Neural cell (in vitro differentiated cells): ENCODE results near the gene ASTN1. TPM values are rescaled to one million over a fixed set of nuclear protein-coding genes. Genes with fewer than 3 reads are reported as not detected.

Experiments used
- H2AFZ ChIP-seq: fragments of 200-600, 300-800 bp; sonication (generic), shearing (Covaris generic); 2 replicates; pipeline ENCODE4 v1.6.0; 2014; ENCODE audit warnings: low read depth, mild to moderate bottlenecking, antibody characterized with exemption, low read length, moderate library complexity
- H3F3A ChIP-seq: fragments of 200-600 bp; shearing (Covaris generic); 2 replicates; pipeline ENCODE4 v1.6.1; 2016; ENCODE audit warnings: mild to moderate bottlenecking, moderate library complexity, mixed read lengths, antibody characterized with exemption, low read length; ENCODE audit not compliant: insufficient read depth, poor library complexity, severe bottlenecking
- H3K27ac ChIP-seq: fragments of 200-600, 300-800 bp; sonication (generic), shearing (Covaris generic); 2 replicates; pipeline ENCODE4 v1.5.1; 2014; ENCODE audit warnings: mild to moderate bottlenecking, low read length, moderate library complexity
- H3K27me3 ChIP-seq: fragments of 300-800, 200-600 bp; sonication (generic), shearing (Covaris generic); 2 replicates; pipeline ENCODE4 v1.6.0; 2014; ENCODE audit warnings: mild to moderate bottlenecking, low read depth, low read length, moderate library complexity; ENCODE audit not compliant: insufficient read depth
- H3K36me3 ChIP-seq: fragments of 300-800, 200-600 bp; sonication (generic), shearing (Covaris generic); 2 replicates; pipeline ENCODE4 v1.5.1; 2014; ENCODE audit warnings: mild to moderate bottlenecking, antibody characterized with exemption, low read length, moderate library complexity; ENCODE audit not compliant: insufficient read depth
- H3K4me2 ChIP-seq: fragments of 300-800, 200-600 bp; sonication (generic), shearing (Covaris generic); 2 replicates; pipeline ENCODE4 v1.6.0; 2014; ENCODE audit warnings: mild to moderate bottlenecking, low read length
- H3K4me3 ChIP-seq: fragments of 300-800, 200-600 bp; sonication (generic), shearing (Covaris generic); 2 replicates; pipeline ENCODE4 v1.5.1; 2014; ENCODE audit warnings: mild to moderate bottlenecking, low read length, moderate library complexity
- H3K79me2 ChIP-seq: fragments of 200-600 bp; shearing (Covaris generic); replicated peaks from 2 replicates; pipeline ENCODE4 v1.6.0; 2014; ENCODE audit warnings: mild to moderate bottlenecking, low read length, moderate library complexity; ENCODE audit not compliant: insufficient read depth
- H3K9ac ChIP-seq: fragments of 300-800, 200-600 bp; sonication (generic), shearing (Covaris generic); 2 replicates; pipeline ENCODE4 v1.6.1; 2016; ENCODE audit warnings: mild to moderate bottlenecking, low read length, mixed read lengths
- H3K9me2 ChIP-seq: fragments of 200-600 bp; shearing (Covaris generic); 2 replicates; pipeline ENCODE4 v1.6.1; 2016; ENCODE audit warnings: mild to moderate bottlenecking, low read length, mixed read lengths; ENCODE audit not compliant: insufficient read depth
- H3K9me3 ChIP-seq: fragments of 200-600, 300-800 bp; sonication (generic), shearing (Covaris generic); 2 replicates; pipeline ENCODE4 v1.6.1; 2016; ENCODE audit warnings: mild to moderate bottlenecking, mixed run types, low read length, moderate library complexity, mixed read lengths
- H4K20me1 ChIP-seq: fragments of 200-600 bp; shearing (Covaris generic); 2 replicates; pipeline ENCODE4 v1.6.1; 2016; ENCODE audit warnings: mild to moderate bottlenecking, mixed run types; ENCODE audit not compliant: insufficient read depth
- CTCF ChIP-seq: fragments of 450-650 bp; IDR thresholded peaks from 2 replicates; pipeline ENCODE4 v1.5.1; 2014; ENCODE audit warnings: antibody characterized with exemption, mild to moderate bottlenecking, moderate library complexity; ENCODE audit not compliant: poor library complexity, severe bottlenecking
- EP300 ChIP-seq: fragments of 450-650 bp; conservative IDR thresholded peaks from 2 replicates; pipeline ENCODE4 v1.6.1; 2014; ENCODE audit warnings: antibody characterized with exemption, mild to moderate bottlenecking, moderate library complexity; ENCODE audit not compliant: poor library complexity, severe bottlenecking
- EZH2 ChIP-seq: fragments of 200-600, 300-800 bp; shearing (Covaris generic), sonication (generic); IDR thresholded peaks from 2 replicates; pipeline ENCODE4 v1.6.1; 2014; ENCODE audit warnings: antibody characterized with exemption, low read length, borderline replicate concordance, mild to moderate bottlenecking; ENCODE audit not compliant: insufficient read depth, poor library complexity, severe bottlenecking
- MXI1 ChIP-seq: fragments of 450-650 bp; conservative IDR thresholded peaks from 2 replicates; pipeline ENCODE4 v1.6.1; 2014; ENCODE audit warnings: antibody characterized with exemption, mild to moderate bottlenecking; ENCODE audit not compliant: poor library complexity, severe bottlenecking
- POLR2AphosphoS5 ChIP-seq: IDR thresholded peaks from 2 replicates; pipeline ENCODE4 v1.6.1; 2012
- RAD21 ChIP-seq: fragments of 450-650 bp; conservative IDR thresholded peaks from 2 replicates; pipeline ENCODE4 v1.6.1; 2014; ENCODE audit warnings: antibody characterized with exemption, mild to moderate bottlenecking, moderate library complexity
- SMC3 ChIP-seq: fragments of 450-650 bp; conservative IDR thresholded peaks from 2 replicates; pipeline ENCODE4 v1.6.1; 2014; ENCODE audit warnings: antibody characterized with exemption, mild to moderate bottlenecking, moderate library complexity; ENCODE audit not compliant: poor library complexity
- TAF1 ChIP-seq: IDR thresholded peaks from 2 replicates; pipeline ENCODE4 v1.6.1; 2012; ENCODE audit warnings: low read depth
- polyA plus RNA-seq: library from polyadenylated mRNA; depleted of rRNA; stranded (reverse); fragments of >200 nt; gene quantifications from 2 replicates; pipeline ENCODE4 v1.2.3, GENCODE V29; 2014
- TF ChIP-seq, protein P1 (sequence below): IDR thresholded peaks from 2 replicates; pipeline ENCODE4 v1.6.1; 2012; ENCODE audit warnings: borderline replicate concordance

Gene ASTN1
- polyA plus RNA-seq, 1 donor from 2014 or later: 33.4 TPM

DNA sequence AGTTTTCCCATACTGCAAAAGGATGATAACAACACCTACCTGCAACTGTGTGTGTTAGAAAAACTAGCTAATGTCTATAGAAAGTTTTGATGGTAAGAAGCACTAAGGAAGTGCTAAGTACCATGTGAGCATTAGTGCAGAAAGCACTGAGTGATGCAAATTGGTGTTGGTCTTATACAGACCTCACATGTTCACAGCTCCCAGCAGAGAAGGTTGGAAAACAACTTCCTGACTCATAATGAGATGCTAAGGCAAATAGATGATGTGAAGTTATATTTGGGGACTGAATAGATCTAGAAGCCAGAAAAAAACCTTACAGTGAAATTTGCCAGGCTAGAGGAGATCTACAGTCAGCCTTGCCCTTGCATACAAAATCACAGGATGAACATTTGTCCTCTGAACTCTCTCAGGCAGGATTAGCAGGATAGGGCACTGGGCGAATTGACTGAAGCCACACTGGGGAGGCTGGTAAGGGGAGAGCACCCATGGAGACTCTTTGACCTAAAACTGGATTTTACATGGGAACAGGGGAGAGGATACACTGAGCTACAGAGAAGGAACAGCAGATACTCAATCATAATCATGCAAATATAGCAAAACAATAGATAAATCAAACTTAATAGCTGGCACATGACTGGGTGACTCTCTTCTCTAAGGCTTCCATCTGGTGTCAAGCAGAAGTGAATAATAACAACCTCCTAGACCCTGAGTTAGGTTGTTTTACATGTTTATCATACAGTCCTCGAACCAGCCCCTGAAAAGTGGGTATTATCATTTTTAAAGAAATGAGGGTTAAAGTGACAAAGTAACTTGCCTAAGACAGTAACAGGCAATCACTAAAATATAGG is 61.3 kb downstream of the ASTN1 start:
- Histone ChIP-seq H3K4me2 (no peak overlapping the region), H4K20me1 (no peaks in the 10 kb centered on the region), H3K79me2 (peaks cover 3% of the 10 kb centered on the region), H3F3A (no peaks in the 10 kb centered on the region), H2AFZ (no peak overlapping the region), H3K9me2 (no peaks in the 10 kb centered on the region), H3K9me3 (no peaks in the 10 kb centered on the region), H3K27me3 (no peaks in the 10 kb centered on the region), H3K9ac (no peak overlapping the region), H3K36me3 (no peaks in the 10 kb centered on the region), H3K27ac (no peak overlapping the region), H3K4me3 (no peak overlapping the region)
- TF ChIP-seq CTCF (no peak), TAF1 (no peak), EP300 (no peak), RAD21 (no peak), SMC3 (no peak), MXI1 (no peak), EZH2 (no peak), POLR2AphosphoS5 (no peak)
- TF ChIP-seq, protein P1, sequence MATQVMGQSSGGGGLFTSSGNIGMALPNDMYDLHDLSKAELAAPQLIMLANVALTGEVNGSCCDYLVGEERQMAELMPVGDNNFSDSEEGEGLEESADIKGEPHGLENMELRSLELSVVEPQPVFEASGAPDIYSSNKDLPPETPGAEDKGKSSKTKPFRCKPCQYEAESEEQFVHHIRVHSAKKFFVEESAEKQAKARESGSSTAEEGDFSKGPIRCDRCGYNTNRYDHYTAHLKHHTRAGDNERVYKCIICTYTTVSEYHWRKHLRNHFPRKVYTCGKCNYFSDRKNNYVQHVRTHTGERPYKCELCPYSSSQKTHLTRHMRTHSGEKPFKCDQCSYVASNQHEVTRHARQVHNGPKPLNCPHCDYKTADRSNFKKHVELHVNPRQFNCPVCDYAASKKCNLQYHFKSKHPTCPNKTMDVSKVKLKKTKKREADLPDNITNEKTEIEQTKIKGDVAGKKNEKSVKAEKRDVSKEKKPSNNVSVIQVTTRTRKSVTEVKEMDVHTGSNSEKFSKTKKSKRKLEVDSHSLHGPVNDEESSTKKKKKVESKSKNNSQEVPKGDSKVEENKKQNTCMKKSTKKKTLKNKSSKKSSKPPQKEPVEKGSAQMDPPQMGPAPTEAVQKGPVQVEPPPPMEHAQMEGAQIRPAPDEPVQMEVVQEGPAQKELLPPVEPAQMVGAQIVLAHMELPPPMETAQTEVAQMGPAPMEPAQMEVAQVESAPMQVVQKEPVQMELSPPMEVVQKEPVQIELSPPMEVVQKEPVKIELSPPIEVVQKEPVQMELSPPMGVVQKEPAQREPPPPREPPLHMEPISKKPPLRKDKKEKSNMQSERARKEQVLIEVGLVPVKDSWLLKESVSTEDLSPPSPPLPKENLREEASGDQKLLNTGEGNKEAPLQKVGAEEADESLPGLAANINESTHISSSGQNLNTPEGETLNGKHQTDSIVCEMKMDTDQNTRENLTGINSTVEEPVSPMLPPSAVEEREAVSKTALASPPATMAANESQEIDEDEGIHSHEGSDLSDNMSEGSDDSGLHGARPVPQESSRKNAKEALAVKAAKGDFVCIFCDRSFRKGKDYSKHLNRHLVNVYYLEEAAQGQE: no peak

DNA sequence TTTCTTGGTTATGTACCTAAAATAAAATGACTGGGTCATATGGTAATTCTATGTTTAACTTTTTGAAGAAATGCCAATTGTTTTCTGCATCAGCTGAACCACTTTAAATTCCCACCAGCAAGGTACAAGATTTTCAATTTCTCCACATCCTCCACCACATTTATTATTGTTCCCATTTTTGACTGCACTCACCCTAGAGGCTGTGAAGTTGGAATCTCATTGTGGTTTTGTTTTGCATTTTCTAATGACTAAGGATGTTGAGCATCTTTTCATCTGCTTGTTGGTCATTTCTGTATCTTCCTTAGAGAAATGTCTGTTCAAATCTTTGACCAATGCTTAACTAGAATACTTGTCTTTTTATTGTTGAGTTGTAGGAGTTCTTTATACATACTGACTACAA is 72.5 kb downstream of the ASTN1 start:
- H3F3A ChIP-seq: no peaks in the 10 kb centered on the region
- no peak overlapping the region for H3K4me2 ChIP-seq
- H3K9me3 ChIP-seq: no peaks in the 10 kb centered on the region
- H4K20me1 ChIP-seq: no peaks in the 10 kb centered on the region
- peaks cover 7% of the 10 kb centered on the region for H3K79me2 ChIP-seq
- TF ChIP-seq MXI1 (no peak), CTCF (no peak), EZH2 (no peak), RAD21 (no peak), EP300 (no peak)
- TF ChIP-seq, protein P1: no peak
- H2AFZ ChIP-seq: no peak overlapping the region
- H3K36me3 ChIP-seq: no peaks in the 10 kb centered on the region
- H3K9ac ChIP-seq: no peak overlapping the region
- H3K4me3 ChIP-seq: no peak overlapping the region
- no peaks in the 10 kb centered on the region for H3K9me2 ChIP-seq
- no peaks in the 10 kb centered on the region for H3K27me3 ChIP-seq
- no peak overlapping the region for H3K27ac ChIP-seq
